RPMI8226 (cell line): ENCODE data around the gene YEATS2.
"Not testable (repeated sequence)": the region's sequence is repeated elsewhere in the genome, so short reads cannot be mapped to it uniquely, and the experiment has no call there.

Experiments used
- DNase-seq: peaks from one replicate; pipeline ENCODE4 v3.0.0-alpha.2; 2015

Gene YEATS2

DNA sequence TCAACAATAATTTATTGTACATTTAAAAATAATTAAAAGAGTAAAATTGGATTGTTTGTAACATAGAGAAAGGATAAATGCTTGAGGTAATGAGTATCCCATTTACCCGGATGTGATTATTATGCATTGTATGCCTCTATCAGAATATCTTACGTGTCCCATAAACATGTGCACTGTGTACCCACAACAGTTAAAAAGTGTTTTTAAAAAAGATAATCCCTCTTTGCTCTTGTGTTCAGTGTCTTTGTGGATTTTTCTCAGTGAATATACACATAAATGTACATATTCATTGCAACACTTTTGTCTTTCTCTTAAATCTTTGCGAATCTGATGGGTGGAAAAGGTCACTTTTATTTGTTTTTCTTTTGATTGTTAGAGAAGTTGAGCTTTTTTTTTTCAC, 20.4 kb downstream of the YEATS2 start:
- DNase-seq: no peak

DNA sequence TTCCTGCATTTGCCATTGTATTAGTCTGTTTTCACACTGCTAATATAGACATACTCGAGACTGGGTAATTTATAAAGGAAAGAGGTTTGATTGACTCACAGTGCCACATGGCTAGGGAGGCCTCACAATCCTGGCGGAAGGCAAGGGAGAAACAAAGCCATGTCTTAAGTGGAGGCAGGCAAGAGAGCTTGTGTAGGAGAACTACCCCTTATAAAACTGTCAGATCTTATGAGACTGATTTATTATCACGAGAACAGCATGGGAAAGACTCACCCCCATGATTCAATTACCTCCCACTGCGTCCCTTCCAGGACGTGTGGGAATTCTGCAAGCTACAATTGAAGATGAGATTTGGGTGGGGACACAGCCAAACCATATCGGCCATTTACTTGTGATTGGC, 27.8 kb downstream of the YEATS2 start:
- no peak for DNase-seq

DNA sequence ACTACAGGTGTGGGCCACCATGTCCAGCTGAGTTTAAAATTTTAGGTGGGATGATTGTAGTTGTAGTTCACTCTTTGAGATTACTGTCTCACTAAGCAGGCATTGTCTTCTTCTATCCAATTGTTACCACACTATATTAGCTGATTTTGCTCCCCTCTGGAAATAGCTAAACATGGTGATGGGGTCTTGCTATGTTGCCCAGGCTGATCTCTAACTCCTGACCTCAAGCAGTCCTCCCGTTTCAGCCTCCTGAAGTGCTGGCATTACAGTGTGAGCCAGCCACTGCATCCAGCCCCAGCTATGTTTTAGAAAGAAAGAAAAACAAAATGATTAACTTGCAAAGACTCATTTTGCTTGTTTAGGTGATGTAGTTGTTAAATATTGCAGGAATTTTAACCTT, 30.6 kb downstream of the YEATS2 start:
- no peak for DNase-seq

DNA sequence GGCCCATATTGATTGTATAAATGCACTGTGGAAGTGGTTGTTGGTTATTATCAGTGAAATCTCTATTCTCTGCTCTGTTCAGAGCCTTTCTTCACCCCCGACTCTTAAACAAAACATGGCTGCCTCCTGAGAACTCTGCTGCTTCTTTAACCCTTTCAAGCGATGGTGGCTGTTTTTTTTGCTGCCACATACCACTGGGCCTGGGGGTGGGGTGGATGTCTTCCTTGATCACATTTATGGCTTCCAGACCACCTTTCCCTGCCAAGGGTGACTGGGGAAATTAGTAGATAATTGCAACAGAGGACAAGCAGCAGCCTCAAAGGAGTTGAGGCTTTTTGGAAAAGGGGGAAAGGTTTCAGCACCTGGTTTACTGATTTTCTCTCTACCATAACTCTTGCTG, 32.8 kb downstream of the YEATS2 start:
- no peak for DNase-seq

DNA sequence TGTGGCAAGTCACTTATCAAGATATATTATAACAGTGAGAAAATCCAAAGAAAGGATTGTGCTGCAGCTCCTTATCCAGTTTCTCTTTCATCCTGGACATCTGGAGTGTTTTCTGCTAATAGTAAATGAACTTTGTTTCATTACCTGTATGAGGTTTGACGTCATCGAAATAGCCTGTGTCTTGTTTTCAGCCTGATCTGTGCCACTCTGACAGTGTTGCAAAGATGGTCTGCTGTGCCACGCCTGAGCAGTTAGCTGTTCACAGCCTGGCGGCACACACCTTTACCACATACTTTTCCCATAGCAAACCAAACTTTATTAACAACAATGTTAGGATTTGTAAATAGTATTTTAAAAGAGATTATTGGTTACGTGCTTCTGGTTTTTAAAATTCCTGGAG, 34.0 kb downstream of the YEATS2 start:
- no peak for DNase-seq

DNA sequence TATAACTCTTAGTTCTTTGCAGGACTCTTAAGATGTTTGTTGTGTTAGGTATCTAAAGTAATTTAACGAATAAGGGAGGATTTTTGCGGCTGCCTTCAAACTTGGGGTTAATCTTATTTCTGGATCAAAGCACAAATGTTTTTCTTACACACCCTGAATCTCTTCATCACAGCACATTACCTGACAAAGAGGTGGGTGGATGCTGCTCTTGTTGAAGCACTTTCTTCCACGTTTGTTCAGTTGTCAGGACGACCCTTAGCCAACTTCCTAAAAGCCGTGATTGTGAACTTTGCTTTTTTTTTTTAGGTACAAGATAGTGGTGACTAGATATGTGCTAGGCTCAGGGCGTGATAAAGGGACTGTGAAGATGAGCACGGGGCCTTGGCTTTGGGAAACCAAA, 36.0 kb downstream of the YEATS2 start:
- no peak for DNase-seq

DNA sequence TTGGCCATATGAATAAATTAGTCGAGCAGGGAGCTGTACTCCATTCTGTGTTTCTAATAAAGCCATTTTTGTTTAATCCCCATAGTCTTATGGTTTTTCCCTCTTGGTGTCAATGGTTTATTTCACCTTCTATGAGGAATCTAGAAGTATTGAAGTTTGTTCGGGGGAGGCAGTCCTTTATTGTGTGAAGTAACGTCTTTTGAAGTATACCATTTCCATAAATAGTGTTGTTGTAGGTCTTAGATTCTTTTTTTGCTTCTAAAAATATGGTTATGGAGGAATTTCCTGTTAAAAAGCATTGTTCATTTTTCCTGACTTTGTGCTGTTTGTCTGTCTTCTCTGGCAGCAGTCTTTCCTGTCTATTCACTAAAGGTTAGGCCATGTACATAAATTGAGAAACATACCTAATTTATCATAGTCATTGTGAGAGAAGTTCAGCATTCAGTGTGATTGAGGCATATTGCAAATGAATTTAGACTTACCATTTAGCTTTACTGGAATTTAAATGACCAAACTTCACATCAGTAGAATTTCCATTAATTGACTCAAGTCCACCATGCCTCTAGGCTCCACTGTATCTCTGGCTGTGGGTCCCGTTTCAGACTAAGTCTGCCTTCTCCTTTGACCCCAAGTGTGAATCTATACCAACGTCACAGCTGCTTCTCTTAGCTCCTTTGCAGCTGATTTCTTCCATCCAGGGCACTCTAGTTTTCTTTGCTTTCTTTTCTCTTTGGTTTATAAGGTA, 37.3 kb downstream of the YEATS2 start:
- DNase-seq: no peak

DNA sequence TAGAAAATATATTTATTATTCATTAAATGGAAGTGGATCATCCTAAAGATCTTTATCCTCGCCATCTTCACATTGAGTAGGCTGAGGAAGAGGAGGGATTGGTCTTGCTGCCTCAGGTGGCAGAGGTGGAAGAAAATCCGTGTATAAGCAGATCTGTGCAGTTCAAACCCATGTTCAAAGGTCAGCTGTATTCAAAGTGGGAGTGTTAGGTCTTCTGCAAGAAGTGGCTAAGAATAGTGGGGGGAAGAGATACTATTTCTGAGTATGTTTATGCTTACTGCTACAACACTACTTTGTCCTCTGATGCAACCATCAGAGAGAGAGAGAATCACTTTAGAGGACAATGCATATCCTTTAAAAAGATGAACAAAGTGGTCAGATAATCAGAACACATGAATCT, 39.5 kb downstream of the YEATS2 start:
- no peak for DNase-seq

DNA sequence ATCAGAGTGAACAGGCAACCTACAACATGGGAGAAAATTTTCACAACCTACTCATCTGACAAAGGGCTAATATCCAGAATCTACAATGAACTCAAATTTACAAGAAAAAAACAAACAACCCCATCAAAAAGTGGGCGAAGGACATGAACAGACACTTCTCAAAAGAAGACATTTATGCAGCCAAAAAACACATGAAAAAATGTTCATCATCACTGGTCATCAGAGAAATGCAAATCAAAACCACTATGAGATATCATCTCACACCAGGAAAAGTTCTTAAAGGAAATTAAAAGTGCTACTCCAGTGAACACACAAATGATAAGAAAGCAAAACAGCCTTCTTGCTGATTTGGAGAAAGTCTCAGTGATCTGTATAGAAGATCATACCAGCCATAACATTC, 42.6 kb downstream of the YEATS2 start:
- DNase-seq: not testable (repeated sequence)

DNA sequence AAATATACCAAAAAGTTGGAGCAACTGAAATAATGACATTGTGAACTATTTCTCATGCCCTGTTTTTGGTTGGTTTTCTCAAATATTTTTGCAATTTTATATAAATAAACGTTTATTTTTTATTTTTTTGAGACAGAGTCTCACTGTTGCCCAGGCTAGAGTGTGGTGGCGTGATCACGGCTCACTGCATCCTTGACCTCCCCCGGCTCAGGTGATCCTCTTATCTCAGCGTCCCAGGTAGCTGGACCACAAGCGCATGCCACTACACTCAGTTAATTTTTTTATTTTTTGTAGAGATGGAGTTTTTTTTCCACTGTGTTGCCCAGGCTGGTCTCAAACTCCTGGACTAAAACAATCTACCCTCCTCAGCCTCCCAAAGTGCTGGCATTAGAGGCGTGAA, 45.6 kb downstream of the YEATS2 start:
- DNase-seq: no peak

DNA sequence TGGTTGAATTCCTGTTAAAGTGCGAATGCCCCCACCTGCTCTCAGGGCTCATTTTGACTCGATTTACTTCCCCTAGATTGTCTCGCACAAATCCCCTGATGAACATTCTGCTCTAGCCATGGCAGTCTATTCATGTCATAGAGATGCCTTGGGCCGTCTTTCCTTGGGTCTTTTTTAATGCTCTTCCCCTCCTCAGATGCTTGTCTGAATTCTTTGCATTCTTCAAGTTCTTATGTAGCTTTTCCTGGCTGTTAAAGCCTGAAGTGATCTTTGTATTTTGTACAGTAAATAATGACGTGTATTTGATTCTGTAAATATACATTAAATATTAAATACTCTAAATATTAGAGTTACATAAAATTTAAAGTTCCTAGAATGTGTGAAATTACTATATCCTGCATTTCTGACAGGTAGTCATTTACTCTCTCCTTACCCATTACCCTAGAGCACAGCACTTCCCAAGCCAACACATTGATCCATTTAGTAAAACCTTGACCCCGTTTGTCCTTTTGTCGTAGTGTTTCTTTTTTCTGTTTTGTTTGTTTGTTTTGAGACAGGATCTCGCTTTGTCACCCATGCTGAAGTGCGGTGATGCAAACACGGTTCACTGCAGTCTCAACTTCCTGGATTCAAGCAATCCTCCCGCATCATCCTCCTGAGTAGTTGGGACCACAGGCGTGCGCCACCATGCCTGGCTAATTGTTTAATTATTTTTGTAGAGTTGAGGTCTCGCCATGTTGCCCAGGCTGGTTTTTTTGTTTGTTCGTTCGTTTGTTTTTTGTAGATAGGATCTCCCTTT, 47.9 kb downstream of the YEATS2 start:
- no peak for DNase-seq

DNA sequence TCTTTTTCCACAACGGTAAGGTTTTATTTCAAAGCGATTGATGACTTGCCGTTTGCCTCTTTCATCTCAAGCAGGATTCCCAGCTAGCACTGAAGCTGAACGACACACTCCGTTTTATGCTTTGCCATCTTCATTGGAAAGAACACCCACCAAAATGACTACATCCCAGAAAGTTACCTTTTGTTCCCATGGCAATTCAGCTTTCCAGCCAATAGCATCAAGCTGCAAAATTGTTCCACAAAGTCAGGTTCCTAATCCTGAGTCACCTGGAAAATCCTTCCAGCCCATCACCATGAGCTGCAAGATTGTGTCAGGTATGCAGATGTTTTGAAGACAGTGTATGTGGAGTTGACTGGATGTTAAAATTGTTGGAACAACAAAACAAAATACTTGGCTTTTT, 56.5 kb downstream of the YEATS2 start:
- DNase-seq: no peak

DNA sequence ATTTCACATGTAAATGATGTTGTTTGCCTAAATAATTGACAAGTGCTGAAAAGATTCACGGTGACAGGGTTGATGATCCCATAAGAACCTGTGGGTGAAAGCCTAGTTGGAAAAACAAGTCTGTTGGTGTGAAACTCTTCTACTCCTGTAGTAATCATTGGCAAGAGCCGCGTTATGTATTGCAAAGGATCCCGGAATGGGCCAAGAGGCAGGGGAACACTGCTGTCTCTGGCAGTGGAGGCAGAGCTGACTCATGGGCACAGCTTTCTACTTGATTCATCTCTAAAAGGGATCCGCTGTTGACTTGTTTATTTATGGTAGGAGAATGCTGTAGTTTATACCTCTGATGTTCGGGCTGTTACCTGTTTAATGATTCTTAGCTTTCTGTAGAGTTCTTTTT, 64.7 kb downstream of the YEATS2 start:
- DNase-seq: no peak

DNA sequence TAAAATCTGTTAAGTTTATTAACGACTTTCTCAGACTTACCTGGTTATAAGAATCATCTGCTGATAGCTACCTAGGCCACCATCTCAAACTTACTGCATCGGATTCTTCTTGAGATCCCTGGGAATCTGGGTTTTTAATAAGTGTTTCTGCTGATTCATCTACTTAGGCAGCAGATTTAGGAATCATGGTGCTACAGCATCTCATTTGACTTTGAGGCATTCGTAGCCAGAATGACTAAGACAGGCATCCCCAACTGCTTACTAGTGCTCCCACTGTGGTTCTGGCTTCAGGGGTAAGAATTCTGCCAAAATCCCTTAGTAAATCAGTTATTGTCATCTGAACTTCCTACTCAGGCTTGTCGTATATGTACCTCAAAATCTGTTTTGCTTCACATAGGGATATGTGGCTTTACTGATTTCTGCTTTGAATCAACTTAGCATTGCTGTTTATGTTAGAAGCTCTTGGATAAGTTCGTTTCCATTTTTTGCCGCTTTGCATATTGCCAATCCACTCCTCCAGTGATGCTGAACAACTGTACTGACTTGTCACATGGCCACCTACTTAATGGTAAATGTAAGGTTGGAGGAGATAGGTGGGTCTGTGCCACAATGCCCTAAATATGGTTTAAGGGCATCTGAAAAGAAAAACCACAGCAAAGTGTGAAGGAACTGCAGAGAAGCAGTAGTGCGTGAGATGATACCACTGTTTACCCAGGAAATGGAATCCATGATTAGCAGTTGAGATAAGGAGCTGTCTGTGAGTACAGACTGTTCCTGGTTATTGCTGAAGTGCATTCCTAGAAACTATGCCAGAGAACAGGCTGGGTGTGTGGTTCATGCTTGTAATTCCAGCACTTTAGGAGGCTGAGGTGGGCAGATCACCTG, 67.5 kb downstream of the YEATS2 start:
- DNase-seq: no peak

DNA sequence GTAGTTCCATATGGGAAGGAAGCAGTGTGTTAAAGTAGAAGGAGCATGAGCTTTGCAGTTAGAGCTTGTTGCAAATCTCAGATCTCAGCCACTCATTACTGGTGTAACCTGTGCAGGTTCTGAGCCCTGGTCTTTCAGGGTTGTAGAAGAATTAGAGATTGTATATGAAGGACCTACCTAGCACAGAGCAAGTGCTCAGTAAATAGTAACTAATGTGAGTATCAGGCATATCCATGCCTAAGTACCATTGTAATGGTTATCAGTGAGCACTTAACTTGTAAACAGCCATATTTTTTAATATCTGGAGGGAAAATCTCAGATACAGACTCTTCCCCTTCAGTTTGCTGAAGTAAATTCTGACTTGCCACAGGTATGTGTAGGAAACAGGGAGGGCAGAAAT, 68.5 kb downstream of the YEATS2 start:
- no peak for DNase-seq

DNA sequence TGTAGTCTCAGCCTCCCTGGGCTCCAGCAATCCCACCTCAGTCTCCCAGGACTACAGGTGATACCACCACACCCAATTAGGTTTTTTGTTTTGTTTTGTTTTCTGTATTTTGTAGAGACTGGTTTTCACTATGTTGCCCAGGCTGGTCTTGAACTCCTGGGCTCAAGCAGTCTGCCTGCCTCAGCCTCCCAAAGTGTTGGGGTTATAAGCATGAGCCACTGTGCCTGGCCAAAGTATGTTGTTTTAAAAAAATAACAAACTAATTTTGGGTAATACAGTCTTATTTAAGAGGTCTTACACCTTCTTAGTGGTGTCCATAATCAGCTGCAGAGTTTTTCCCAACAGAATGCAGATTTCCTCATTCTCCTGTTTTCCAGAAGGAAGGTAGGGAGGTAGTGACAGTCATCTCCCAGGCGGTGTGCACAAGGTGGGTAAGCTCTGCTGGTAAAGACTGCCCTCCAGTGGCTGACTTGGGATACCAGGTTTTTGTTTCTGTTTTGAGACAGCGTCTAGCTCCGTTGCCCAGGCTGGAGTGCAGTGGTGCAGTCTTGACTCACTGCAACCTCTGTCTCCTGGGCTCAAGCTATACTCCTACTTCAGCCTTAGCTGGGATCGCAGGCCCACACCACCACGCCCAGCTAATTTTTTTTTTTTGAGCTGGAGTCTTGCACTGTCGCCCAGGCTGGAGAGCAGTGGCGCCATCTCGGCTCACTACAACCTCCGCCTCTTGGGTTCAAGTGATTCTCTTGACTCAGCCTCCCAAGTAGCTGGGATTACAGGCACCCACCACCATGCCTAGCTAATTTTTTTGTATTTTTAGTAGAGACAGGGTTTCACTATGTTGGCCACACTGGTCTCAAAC, 69.4 kb downstream of the YEATS2 start:
- peak; percentile 76 for DNase-seq

DNA sequence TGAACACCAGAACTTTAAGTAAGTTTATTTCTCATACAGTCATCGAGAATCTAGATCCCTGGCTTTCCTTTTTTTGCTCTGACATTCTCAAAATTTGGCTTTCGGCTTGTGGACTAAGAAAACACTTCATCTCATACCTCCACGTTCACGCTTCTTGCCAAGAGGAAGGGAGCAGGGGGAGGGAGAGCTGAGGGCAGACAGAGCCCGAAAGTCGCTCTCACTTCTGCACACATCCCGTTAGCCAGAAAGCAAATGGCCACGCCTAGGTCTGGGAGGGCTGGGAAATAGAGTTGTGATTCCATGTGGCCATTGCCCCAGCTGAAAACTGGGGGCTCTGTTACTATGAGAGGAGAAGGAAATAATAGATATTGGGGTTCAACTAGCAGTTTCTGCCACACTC, 70.5 kb downstream of the YEATS2 start:
- DNase-seq: no peak

DNA sequence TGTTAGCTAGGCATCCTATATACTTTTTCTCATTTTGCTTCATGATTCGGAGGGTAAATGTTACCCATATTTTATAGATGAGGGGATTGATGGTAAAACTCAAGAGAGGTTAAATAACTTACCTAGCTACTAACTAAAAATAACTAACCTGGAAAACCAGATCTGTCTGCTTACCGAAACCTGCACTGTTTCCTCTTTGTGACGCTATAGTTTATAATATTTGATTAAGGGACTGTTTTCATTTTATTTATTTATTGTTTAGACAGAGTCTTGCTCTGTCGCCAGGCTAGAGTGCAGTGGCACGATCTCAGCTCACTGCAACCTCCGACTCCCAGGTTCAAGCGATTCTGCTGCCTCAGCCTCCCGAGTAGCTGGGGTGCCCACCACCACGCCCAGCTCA, 71.9 kb downstream of the YEATS2 start:
- DNase-seq: no peak

DNA sequence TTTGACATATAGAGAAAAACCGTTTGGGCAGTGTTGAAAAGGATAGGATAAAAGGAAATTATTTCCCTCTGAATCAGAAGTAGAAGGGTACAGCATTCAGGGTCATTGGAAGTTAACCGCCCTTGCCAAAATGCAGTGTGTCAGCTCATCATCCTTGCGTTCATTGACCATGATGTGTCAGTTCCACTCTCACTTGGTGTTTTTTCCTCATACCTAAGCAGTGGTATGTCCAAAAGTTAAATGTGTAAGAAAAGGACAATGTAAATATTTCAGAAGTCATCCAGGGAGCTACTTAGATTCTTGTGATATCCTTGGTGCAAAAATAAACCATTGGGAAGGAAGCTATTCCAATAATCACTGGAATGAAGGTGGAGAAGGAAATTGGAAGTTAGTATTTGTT, 77.0 kb downstream of the YEATS2 start:
- no peak for DNase-seq

DNA sequence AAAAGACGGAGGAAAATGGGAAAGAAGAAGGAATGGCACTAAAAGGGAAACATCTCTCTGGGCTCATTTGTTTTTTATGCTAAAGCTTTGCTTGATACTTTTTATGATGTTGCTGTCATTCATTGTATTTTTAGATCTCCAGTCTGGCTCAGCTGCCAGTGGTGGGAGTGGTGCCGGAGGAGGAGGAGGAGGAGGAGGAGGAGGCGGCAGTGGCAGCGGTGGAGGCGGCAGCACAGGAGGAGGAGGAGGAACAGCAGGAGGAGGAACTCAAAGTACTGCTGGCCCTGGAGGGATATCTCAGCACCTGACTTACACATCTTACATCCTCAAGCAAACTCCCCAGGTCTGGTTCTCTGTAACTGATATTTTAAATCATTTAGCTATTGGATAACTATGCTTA, 78.2 kb downstream of the YEATS2 start:
- DNase-seq: no peak

DNA sequence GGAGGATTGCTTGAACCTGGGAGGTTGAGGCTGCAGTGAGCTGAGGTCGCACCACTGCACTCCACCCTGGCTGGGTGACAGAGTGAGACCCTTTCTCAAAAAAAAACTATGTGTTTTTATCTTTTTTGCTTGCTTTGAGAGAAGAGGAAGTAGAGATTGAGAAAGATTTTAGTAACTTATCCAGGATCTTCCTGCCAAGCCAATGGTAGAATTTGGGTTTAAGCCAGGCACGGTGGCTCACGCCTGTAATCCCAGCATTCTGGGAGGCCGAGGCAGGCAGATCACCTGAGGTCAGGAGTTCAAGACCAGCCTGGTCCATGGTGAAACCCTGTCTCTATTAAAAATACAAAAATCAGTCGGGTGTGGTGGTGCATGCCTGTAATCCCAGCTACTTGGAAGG, 78.9 kb downstream of the YEATS2 start:
- not testable (repeated sequence) for DNase-seq

DNA sequence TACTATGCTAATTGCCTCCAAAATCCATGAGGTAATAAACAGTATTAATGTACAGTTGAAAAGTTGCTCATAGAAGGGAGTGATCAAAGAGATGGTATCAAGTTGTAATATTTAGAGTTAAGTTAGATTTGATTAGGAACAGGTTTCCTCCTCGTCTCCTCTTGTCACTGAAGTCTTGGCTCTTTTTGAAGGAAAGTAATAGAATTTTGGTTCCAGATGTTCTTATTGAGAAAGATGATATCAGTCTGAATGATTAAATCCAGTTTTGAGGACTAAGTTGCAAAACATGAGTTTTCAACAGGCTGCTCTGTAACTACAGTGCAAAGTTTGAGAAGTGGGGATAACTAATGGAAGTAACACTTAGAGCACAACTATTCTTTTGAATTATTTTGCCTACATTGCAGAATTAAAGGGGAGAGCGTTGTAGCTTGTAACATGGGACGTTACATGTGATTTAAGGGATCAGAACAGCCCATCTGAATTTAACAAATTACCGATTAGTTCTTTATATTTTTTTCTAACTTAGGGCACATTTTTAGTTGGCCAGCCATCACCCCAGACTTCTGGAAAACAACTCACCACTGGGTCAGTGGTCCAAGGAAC, 79.5 kb downstream of the YEATS2 start:
- no peak for DNase-seq
